Liver (tissue), 9 donors: ENCODE data around the gene CDK5RAP2. TPM values are rescaled to one million over a fixed set of nuclear protein-coding genes. Genes with fewer than 3 reads are reported as not detected.

Experiments
- DNase-seq: peaks from one replicate; pipeline ENCODE4 v3.0.0-alpha.2; 2017; ENCODE audit warnings: low spot score
- H3K27ac ChIP-seq, 2 donors: one replicate each; pipeline ENCODE4 v1.7.0; 2013; ENCODE audit warnings: inconsistent platforms in 2 of 2, low read length in 2 of 2, control low read depth in 1 of 2, low read depth in 1 of 2, mild to moderate bottlenecking in 1 of 2
- H3K27me3 ChIP-seq, 4 donors: one replicate each; pipeline versions ENCODE4 v1.6.1 to v1.7.0; 2013; ENCODE audit warnings: low read length in 3 of 4, inconsistent platforms in 1 of 4, mild to moderate bottlenecking in 1 of 4, moderate library complexity in 1 of 4; ENCODE audit not compliant: control insufficient read depth in 4 of 4, insufficient read depth in 4 of 4
- H3K36me3 ChIP-seq, 4 donors: one replicate each; pipeline versions ENCODE4 v1.6.1 to v1.7.0; 2013; ENCODE audit warnings: low read length in 3 of 4, mild to moderate bottlenecking in 3 of 4, low read depth in 1 of 4, moderate library complexity in 1 of 4; ENCODE audit not compliant: control insufficient read depth in 4 of 4, insufficient read depth in 3 of 4
- H3K4me1 ChIP-seq, 4 donors: one replicate each; pipeline versions ENCODE4 v1.6.1 to v1.7.0; 2013; ENCODE audit warnings: low read length in 3 of 4, mild to moderate bottlenecking in 3 of 4, moderate library complexity in 1 of 4; ENCODE audit not compliant: control insufficient read depth in 4 of 4, insufficient read depth in 4 of 4
- H3K4me3 ChIP-seq, 3 donors: one replicate each; pipeline versions ENCODE4 v1.6.1 to v1.7.0; 2013; ENCODE audit warnings: low read length in 3 of 3, control low read depth in 1 of 3, low read depth in 1 of 3, mild to moderate bottlenecking in 1 of 3
- H3K9ac ChIP-seq, 2 donors: one replicate each; pipeline ENCODE4 v1.7.0; 2013; ENCODE audit warnings: low read length in 2 of 2, mild to moderate bottlenecking in 2 of 2, moderate library complexity in 2 of 2, control low read depth in 1 of 2, low read depth in 1 of 2
- H3K9me3 ChIP-seq, 4 donors: one replicate each; pipeline versions ENCODE4 v1.6.1 to v1.7.0; 2013; ENCODE audit warnings: low read length in 3 of 4; ENCODE audit not compliant: control insufficient read depth in 4 of 4
- EGR1 ChIP-seq, 2 donors: IDR thresholded peaks; 2 replicates each; pipeline ENCODE4 v1.6.1; 2016 to 2018; ENCODE audit warnings: antibody characterized with exemption in 2 of 2, low read depth in 2 of 2
- FOXA1 ChIP-seq: IDR thresholded peaks from 2 replicates; pipeline ENCODE4 v1.6.1; 2016; ENCODE audit warnings: antibody characterized with exemption
- FOXA2 ChIP-seq: IDR thresholded peaks from 2 replicates; pipeline ENCODE4 v1.6.1; 2016; ENCODE audit warnings: antibody characterized with exemption
- GABPA ChIP-seq, 2 donors: IDR thresholded peaks in 1 of 2; conservative IDR thresholded peaks in 1 of 2; 2 replicates each; pipeline ENCODE4 v1.6.1; 2016; ENCODE audit warnings: antibody characterized with exemption in 2 of 2, mild to moderate bottlenecking in 1 of 2, moderate library complexity in 1 of 2
- HNF4A ChIP-seq, 2 donors: conservative IDR thresholded peaks; 2 replicates each; pipeline ENCODE4 v1.6.1; 2016; ENCODE audit warnings: antibody characterized with exemption in 2 of 2, mild to moderate bottlenecking in 2 of 2
- HNF4G ChIP-seq: IDR thresholded peaks from 2 replicates; pipeline ENCODE4 v1.6.1; 2016; ENCODE audit warnings: antibody characterized with exemption
- JUND ChIP-seq, 2 donors: IDR thresholded peaks; 2 replicates each; pipeline ENCODE4 v1.6.1; 2016; ENCODE audit warnings: antibody characterized with exemption in 2 of 2
- NR2F2 ChIP-seq: IDR thresholded peaks from 2 replicates; pipeline ENCODE4 v1.6.1; 2016; ENCODE audit warnings: antibody characterized with exemption
- RAD21 ChIP-seq, 2 donors: IDR thresholded peaks; 2 replicates each; pipeline ENCODE4 v1.6.1; 2016; ENCODE audit warnings: antibody characterized with exemption in 2 of 2, mild to moderate bottlenecking in 2 of 2
- RXRA ChIP-seq, 2 donors: IDR thresholded peaks; 2 replicates each; pipeline ENCODE4 v1.6.1; 2017 to 2018; ENCODE audit warnings: antibody characterized with exemption in 2 of 2, mild to moderate bottlenecking in 1 of 2
- SP1 ChIP-seq: IDR thresholded peaks from 2 replicates; pipeline ENCODE4 v1.6.1; 2018; ENCODE audit warnings: antibody characterized with exemption, mild to moderate bottlenecking
- TAF1 ChIP-seq: conservative IDR thresholded peaks from 2 replicates; pipeline ENCODE4 v1.6.1; 2016; ENCODE audit warnings: antibody characterized with exemption, mild to moderate bottlenecking
- YY1 ChIP-seq: IDR thresholded peaks from 2 replicates; pipeline ENCODE4 v1.6.1; 2016; ENCODE audit warnings: antibody characterized with exemption, mild to moderate bottlenecking
- WGBS: extraction: QIAGEN DNeasy Blood & Tissue Kit; methylation state at CpG from one replicate; pipeline ENCODE4 v1.1.7; 2013; 5-methylcytosine and 5-hydroxymethylcytosine counted together
- polyA plus RNA-seq, 2 donors: library from polyadenylated mRNA; stranded (reverse) in 1 of 2; unstranded in 1 of 2; fragments of 200-250 nt in 1 of 2; fragments of >200 nt in 1 of 2; fragmentation: Nextera tagmentation in 1 of 2; extraction: Ambion mirVana in 1 of 2; gene quantifications; one replicate each; pipeline versions ENCODE4 v1.2.1 to v1.2.3, GENCODE V29; 2013 to 2015
- total RNA-seq, 2 donors: library from RNA; depleted of rRNA; stranded (reverse); fragments of >200 nt; gene quantifications; one replicate each; pipeline ENCODE4 v1.2.3, GENCODE V29; 2014
- TF ChIP-seq, protein P1 (sequence below): IDR thresholded peaks from 2 replicates; pipeline ENCODE4 v1.6.1; 2016; ENCODE audit warnings: antibody characterized with exemption
- TF ChIP-seq, protein P2 (sequence below): fragments of 150-350 bp; IDR thresholded peaks from 2 replicates; pipeline ENCODE4 v1.5.1; 2017; ENCODE audit warnings: improper control_type of control experiment, low read depth, low read length; ENCODE audit not compliant: missing input control
- TF ChIP-seq, protein P3 (sequence below): IDR thresholded peaks from 2 replicates; pipeline ENCODE4 v1.6.1; 2016; ENCODE audit warnings: antibody characterized with exemption, mild to moderate bottlenecking
- TF ChIP-seq, protein P4 (sequence below): IDR thresholded peaks from 2 replicates; pipeline ENCODE4 v1.6.1; 2016; ENCODE audit warnings: antibody characterized with exemption
- TF ChIP-seq, protein P5 (sequence below): IDR thresholded peaks from 2 replicates; pipeline ENCODE4 v1.6.1; 2016; ENCODE audit warnings: antibody characterized with exemption
- donor health status: healthy.
- donor health status: healthy.
- donor health status: healthy.
- donor health status: healthy.
- donor health status: healthy.

The CDK5RAP2 gene
- total and polyA plus RNA-seq, 4 donors = 11.7 to 38.9 (median 21.7) TPM

DNA sequence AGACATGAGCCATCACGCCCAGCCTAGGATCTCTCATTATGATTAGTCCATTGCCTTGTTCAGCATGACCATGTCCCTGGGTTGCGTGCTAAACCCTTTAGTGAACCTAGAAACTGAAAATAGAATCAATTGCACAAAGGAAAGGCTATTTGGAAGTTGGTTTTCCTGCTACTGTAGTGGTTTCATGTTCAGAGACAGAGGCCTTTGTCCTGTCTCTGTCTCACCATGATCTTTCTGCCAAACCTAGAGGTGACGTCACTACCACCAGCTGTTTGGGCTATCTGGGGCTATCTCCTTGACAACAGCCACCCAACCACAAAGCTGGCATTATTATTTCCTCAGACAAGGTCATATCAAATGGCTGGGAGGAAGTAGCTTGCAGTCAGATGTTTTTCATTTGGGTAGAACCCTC is 4.0 kb upstream of the CDK5RAP2 start:
- peak overlapping the region in 1 of 2 donors; percentile 27 for H3K27ac ChIP-seq
- TF ChIP-seq HNF4A (conservative IDR thresholded peaks at IDR 0.05) = peak in 1 of 2 donors; percentile 20
- TF ChIP-seq, protein P1, sequence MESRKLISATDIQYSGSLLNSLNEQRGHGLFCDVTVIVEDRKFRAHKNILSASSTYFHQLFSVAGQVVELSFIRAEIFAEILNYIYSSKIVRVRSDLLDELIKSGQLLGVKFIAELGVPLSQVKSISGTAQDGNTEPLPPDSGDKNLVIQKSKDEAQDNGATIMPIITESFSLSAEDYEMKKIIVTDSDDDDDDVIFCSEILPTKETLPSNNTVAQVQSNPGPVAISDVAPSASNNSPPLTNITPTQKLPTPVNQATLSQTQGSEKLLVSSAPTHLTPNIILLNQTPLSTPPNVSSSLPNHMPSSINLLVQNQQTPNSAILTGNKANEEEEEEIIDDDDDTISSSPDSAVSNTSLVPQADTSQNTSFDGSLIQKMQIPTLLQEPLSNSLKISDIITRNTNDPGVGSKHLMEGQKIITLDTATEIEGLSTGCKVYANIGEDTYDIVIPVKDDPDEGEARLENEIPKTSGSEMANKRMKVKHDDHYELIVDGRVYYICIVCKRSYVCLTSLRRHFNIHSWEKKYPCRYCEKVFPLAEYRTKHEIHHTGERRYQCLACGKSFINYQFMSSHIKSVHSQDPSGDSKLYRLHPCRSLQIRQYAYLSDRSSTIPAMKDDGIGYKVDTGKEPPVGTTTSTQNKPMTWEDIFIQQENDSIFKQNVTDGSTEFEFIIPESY = no peak
- TF ChIP-seq FOXA1 = no peak
- TF ChIP-seq FOXA2 = no peak
- TF ChIP-seq, protein P2, sequence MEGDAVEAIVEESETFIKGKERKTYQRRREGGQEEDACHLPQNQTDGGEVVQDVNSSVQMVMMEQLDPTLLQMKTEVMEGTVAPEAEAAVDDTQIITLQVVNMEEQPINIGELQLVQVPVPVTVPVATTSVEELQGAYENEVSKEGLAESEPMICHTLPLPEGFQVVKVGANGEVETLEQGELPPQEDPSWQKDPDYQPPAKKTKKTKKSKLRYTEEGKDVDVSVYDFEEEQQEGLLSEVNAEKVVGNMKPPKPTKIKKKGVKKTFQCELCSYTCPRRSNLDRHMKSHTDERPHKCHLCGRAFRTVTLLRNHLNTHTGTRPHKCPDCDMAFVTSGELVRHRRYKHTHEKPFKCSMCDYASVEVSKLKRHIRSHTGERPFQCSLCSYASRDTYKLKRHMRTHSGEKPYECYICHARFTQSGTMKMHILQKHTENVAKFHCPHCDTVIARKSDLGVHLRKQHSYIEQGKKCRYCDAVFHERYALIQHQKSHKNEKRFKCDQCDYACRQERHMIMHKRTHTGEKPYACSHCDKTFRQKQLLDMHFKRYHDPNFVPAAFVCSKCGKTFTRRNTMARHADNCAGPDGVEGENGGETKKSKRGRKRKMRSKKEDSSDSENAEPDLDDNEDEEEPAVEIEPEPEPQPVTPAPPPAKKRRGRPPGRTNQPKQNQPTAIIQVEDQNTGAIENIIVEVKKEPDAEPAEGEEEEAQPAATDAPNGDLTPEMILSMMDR = no peak
- TF ChIP-seq EGR1 (IDR thresholded peaks at IDR 0.05; ENCODE audit: low read depth in 2 of 2) = no peak
- no peak for TF ChIP-seq TAF1
- no peak for TF ChIP-seq NR2F2
- TF ChIP-seq JUND (IDR thresholded peaks at IDR 0.05) = peak in 1 of 2 donors; percentile 26
- TF ChIP-seq, protein P3, sequence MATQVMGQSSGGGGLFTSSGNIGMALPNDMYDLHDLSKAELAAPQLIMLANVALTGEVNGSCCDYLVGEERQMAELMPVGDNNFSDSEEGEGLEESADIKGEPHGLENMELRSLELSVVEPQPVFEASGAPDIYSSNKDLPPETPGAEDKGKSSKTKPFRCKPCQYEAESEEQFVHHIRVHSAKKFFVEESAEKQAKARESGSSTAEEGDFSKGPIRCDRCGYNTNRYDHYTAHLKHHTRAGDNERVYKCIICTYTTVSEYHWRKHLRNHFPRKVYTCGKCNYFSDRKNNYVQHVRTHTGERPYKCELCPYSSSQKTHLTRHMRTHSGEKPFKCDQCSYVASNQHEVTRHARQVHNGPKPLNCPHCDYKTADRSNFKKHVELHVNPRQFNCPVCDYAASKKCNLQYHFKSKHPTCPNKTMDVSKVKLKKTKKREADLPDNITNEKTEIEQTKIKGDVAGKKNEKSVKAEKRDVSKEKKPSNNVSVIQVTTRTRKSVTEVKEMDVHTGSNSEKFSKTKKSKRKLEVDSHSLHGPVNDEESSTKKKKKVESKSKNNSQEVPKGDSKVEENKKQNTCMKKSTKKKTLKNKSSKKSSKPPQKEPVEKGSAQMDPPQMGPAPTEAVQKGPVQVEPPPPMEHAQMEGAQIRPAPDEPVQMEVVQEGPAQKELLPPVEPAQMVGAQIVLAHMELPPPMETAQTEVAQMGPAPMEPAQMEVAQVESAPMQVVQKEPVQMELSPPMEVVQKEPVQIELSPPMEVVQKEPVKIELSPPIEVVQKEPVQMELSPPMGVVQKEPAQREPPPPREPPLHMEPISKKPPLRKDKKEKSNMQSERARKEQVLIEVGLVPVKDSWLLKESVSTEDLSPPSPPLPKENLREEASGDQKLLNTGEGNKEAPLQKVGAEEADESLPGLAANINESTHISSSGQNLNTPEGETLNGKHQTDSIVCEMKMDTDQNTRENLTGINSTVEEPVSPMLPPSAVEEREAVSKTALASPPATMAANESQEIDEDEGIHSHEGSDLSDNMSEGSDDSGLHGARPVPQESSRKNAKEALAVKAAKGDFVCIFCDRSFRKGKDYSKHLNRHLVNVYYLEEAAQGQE = no peak
- TF ChIP-seq RXRA (IDR thresholded peaks at IDR 0.05) = peak; percentile 19 to 34
- no peak for TF ChIP-seq RAD21 (IDR thresholded peaks at IDR 0.05)
- no peak for TF ChIP-seq GABPA (IDR thresholded peaks at IDR 0.05 in 1 of 2, conservative IDR thresholded peaks at IDR 0.05 in 1 of 2)
- no peak for TF ChIP-seq HNF4G
- TF ChIP-seq SP1 = peak; percentile 62
- TF ChIP-seq YY1 = no peak
- TF ChIP-seq, protein P4, sequence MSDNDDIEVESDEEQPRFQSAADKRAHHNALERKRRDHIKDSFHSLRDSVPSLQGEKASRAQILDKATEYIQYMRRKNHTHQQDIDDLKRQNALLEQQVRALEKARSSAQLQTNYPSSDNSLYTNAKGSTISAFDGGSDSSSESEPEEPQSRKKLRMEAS = no peak
- TF ChIP-seq, protein P5, sequence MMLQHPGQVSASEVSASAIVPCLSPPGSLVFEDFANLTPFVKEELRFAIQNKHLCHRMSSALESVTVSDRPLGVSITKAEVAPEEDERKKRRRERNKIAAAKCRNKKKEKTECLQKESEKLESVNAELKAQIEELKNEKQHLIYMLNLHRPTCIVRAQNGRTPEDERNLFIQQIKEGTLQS = no peak
- H3K27me3 ChIP-seq = no peaks in the 10 kb centered on the region
- no peak overlapping the region for H3K4me3 ChIP-seq
- no peaks in the 10 kb centered on the region for H3K36me3 ChIP-seq
- H3K9ac ChIP-seq = no peak overlapping the region
- peaks cover 2 to 16% (median 6%) of the 10 kb centered on the region in 4 donors for H3K4me1 ChIP-seq
- 51% methylated on average over 3 of the region's 3 CpGs for WGBS
- no peaks in the 10 kb centered on the region for H3K9me3 ChIP-seq
- no peak for DNase-seq
